GM12865 (cell line): Measurements from ENCODE around the gene SUSD1.

Experiments
- DNase-seq: peaks from one replicate; pipeline ENCODE4 v3.0.0; 2010; ENCODE audit warnings: low read depth
- H3K4me3 ChIP-seq: 2 replicates; pipeline ENCODE4 v1.5.1; 2011; ENCODE audit warnings: mild to moderate bottlenecking, low read depth, low read length, control low read depth
- TF ChIP-seq, protein P1 (sequence below): IDR thresholded peaks from 2 replicates; pipeline ENCODE4 v1.5.1; 2011; ENCODE audit warnings: low read length, control low read depth, low read depth, inconsistent platforms; ENCODE audit not compliant: insufficient read depth; ENCODE audit errors: missing control alignments

SUSD1 gene

DNA sequence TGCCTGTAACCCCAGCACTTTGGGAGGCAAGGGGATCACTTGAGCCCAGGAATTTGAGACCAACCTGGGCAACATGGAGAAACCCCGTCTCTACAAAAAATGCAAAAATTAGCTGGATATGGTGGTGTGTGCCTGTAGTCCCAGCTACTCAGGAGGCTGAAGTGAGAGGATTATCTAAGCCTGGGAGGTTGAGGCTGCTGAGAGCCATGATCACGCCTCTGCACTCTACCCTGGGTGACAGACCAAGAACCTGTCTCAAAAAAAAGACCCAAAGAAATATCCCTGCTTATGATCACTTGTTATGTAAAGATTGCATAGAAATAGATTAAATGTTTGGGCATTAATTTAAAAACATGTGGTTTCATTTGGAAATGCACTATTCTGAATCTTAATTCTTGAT lies 153.4 kb downstream of the SUSD1 start:
- no peak overlapping the region for H3K4me3 ChIP-seq
- DNase-seq: no peak
- TF ChIP-seq, protein P1, sequence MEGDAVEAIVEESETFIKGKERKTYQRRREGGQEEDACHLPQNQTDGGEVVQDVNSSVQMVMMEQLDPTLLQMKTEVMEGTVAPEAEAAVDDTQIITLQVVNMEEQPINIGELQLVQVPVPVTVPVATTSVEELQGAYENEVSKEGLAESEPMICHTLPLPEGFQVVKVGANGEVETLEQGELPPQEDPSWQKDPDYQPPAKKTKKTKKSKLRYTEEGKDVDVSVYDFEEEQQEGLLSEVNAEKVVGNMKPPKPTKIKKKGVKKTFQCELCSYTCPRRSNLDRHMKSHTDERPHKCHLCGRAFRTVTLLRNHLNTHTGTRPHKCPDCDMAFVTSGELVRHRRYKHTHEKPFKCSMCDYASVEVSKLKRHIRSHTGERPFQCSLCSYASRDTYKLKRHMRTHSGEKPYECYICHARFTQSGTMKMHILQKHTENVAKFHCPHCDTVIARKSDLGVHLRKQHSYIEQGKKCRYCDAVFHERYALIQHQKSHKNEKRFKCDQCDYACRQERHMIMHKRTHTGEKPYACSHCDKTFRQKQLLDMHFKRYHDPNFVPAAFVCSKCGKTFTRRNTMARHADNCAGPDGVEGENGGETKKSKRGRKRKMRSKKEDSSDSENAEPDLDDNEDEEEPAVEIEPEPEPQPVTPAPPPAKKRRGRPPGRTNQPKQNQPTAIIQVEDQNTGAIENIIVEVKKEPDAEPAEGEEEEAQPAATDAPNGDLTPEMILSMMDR: no peak

DNA sequence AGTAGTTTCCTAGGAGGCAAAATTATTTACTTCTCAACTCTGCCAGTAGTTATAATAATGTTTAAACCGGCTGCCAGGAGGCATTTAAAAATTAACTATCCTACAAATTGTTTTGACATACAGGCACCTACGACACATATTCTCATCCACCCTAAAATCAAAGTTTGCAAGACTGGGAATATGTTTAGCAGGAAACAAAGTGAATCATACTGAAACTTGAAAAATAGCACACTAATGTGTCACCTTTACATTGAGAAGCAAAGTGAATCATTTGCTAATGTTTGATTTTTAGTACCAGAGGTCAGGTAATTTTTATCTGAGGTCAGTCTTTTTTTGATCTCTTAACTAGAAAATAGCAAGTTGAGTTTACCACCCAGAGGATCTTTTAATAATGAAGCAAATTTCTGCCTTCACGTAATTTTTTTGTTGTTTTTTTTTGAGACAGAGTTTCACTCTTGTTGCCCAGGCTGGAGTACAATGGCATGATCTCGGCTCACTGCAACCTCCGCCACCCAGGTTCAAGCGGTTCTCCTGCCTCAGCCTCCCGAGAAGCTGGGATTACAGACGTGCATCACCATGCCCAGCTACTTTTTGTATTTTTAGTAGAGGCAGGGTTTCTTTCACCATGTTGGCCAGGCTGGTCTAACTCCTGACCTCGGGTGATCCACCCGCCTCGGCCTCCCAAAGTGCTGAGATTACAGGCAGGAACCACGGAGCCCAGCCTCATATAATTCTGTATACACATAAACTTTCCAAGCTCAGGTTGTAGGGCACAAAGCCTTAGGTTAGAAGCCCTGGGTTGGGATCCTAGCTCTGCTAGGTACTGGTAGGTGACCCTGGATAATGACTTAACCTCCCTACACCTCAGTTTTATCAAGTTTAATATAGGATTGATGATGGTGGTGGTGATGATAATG lies 154.2 kb downstream of the SUSD1 start:
- peak; percentile 57 for DNase-seq

DNA sequence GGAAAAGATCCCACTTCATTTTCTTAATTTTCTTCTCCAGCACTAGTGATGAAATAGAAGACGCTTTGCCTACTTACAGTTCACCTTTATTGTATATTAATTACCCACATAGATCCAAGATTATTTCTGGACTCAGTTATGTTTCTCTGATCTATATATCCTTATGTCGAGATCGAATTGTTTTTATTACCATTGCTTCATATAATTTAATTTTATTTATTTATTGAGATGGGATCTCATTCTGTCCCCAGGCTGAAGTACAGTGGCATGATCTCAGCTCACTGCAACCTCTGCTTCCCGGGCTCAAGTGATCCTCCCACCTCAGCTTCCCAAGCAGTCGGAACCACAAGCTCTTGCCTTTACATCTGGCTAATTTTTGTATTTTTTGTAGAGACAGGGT lies 157.2 kb downstream of the SUSD1 start:
- no peak for DNase-seq
- H3K4me3 ChIP-seq: no peak overlapping the region
- TF ChIP-seq, protein P1: no peak

More for the DNA sequence above, 154.2 kb downstream of the SUSD1 start:
- TF ChIP-seq, protein P1: no peak
- peak overlapping the region; percentile 18 for H3K4me3 ChIP-seq

DNA sequence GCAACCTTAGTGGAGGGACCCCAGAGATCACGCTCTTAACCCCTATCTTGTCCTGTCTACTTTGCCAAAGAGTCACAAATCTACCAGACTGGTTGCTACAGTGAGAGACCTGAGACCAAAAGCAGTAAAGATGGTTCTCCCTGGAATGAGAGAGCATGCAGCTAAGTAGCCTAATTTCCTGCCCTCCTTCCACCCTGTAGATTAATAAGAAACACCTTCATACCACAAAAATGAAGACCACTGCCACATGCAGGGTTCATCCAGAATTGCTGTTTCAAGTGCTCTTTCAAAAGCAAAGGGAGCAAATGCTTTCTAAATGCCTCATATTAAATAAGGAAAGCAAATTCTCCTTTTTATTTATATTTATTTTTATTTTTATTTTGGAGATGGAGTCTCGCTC lies 159.4 kb downstream of the SUSD1 start:
- TF ChIP-seq, protein P1: no peak
- no peak for DNase-seq
- H3K4me3 ChIP-seq: no peak overlapping the region

DNA sequence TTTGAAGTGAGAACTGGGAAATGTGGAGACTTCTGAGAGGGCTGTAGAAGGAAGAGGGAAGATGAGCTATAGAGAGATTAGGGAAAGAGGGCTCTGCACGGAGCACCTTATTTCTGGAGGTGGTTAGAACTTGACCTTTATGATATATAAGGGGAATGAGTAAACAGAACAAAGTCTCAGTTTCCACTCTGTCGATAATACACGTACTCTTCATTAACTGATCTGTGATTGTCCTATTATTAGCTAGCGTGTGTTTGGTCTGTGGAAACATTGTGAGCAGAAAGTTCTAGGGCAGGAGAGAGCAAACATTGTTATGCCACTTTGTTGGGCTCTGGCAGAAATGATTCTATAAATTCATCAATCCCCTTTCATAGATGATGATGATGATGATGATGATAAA lies 159.9 kb downstream of the SUSD1 start:
- DNase-seq: no peak
- H3K4me3 ChIP-seq: no peak overlapping the region

DNA sequence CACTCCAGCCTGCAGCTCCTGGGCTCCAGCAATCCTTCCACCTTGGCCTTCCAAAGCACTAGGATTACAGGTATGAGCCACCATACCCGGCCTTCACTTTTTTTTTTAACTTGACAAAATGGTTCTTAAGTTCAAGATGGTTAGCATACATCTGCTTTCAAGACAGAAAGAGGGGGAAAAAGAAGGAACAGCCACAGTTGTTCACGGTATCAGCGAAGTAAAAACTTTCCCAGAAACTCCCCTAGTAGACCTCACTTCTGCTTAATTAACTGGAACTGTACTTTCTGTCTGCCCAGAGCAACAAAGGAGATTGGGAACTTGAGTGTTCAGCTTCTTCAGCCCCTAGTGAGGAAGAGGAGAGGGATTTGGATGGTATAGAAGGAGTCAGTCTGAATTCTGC lies 161.8 kb downstream of the SUSD1 start:
- TF ChIP-seq, protein P1: no peak
- peak; percentile 53 for DNase-seq
- no peak overlapping the region for H3K4me3 ChIP-seq

More for the DNA sequence above, 159.9 kb downstream of the SUSD1 start:
- TF ChIP-seq, protein P1: no peak
